ENCODE data around the gene CDK1.

DNA sequence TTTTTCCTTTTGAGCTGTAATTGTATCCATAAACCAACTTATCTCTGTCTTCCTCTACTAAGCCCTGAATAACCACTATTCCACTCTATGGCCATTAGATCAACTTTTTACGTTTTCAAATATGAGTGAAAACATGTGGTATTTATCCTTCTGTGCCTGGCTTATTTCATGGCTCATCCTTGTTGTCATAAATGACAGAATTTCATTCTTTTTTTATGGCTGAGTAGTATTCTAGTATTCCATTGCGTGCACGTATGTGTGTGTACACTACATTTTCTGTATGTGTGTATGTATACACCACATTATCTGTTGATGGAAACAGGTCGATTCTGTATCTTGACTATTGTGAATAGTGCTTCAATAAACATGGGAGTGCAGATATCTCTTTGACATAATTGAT is 11.1 kb downstream of the CDK1 start:
- TF ChIP-seq EZH2 (IDR thresholded peaks at IDR 0.05; ENCODE audit: insufficient read depth, poor library complexity, severe bottlenecking) (no peak), EZH2phosphoT487 (IDR thresholded peaks at IDR 0.05; ENCODE audit: insufficient read depth, low read depth) (no peak)

Measured in GM23248 (cell line).